Uterus (tissue), 2 donors: Measurements from ENCODE around the gene PTGS1.

ENCODE experiments used
- CTCF ChIP-seq, 4 experiments: fragments of 200-600 bp in 2 of 4; fragments of 450-650 bp in 2 of 4; sonication (generic) in 2 of 4; IDR thresholded peaks; one replicate each; pipeline ENCODE4 v1.5.1; 2016 to 2019; ENCODE audit warnings: antibody characterized with exemption in 4 of 4, mild to moderate bottlenecking in 2 of 4, moderate library complexity in 1 of 4
- POLR2A ChIP-seq, 2 donors: fragments of 450-650 bp; IDR thresholded peaks; one replicate each; pipeline ENCODE4 v1.6.1; 2016; ENCODE audit warnings: antibody characterized with exemption in 2 of 2, mild to moderate bottlenecking in 1 of 2, moderate library complexity in 1 of 2

- TF ChIP-seq CTCF (IDR thresholded peaks at IDR 0.05) (no peak), POLR2A (IDR thresholded peaks at IDR 0.05) (no peak)
Observed at GRCh38 chr9:122444041-122444733, 73.4 kb downstream of the PTGS1 start.
